DMS 273 (cell line): ENCODE data around the gene PPP1R1A.

Source experiments
- DNase-seq: peaks from one replicate; lab custom pipeline; 2025; ENCODE audit not compliant: unreplicated experiment; lab: John Stamatoyannopoulos, UW

Gene PPP1R1A

DNA sequence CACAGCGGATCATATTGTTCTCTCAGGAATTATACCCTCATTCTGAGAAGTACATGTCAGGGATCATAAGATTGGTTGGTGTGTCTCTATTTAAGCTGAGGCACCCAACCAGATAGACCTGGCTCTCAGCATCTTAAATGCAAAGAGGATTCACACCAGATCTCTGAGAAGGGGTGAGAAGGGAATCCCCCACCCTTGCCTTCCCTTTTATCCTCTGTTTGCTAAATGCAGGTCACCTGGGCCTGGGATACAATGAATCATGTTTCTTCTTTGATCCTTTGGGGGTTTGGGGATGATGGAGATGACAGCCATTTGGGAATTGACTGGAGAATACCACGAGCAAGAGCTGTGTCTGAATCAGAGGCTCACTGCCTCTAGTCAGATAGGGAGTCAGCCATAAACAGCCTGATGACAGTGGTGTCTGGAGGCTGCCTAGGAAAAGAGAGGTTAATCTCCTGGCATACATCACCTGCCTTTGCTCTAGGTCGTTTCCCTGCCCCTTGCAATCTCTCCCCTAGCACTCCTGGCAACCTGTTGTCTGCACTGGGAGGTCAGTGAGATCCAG is 50.2 kb downstream of the PPP1R1A start:
- no peak for DNase-seq

DNA sequence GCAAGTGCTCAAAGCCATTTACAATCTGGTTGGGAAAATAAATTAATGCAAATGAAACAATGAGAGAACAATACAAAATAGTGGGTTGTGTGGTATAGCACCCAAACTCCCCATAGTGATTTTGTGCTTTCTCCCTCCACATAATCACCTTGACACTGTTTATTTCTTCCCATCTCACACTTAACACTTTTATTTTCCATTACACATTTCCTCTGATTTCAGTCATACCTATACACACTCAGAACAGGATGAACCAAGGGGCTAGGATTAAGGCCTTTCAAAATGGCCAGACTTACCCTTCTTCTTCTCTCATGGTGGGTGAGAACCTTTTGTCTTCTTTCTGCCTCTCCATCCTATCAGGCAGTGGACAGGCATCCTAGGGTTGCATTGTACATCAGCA is 53.0 kb downstream of the PPP1R1A start:
- DNase-seq = no peak

DNA sequence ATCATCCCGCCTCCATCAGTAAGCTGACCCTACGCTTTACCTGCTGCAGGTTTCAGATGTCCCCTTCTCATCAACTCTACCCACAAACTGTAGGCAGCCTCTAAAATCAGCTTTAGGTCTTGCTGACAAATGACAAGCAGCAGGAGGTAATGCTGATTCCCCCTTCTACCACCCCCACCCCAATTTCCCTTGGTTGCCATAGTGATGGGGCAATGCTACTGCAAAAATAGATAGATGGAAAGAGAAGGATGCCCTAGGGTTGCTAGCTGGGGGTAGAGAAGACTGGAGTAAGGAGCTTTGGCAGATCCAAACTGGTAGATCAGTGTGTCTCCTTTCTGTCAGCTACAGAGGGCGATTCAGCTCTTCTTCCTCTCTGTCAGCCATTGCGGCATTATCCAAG is 58.9 kb downstream of the PPP1R1A start:
- DNase-seq = no peak
